Activated CD4-positive, alpha-beta memory T cell treated with anti-CD3 and anti-CD28 coated beads, Interleukin-2, amount 10 ng/mL, durations not matched to agents 7 days and 5 days (primary cell): ENCODE measurements around the gene EML4. TPM values are rescaled to one million over a fixed set of nuclear protein-coding genes. Genes with fewer than 3 reads are reported as not detected.
"Not testable (repeated sequence)": the region's sequence is repeated elsewhere in the genome, so short reads cannot be mapped to it uniquely, and the experiment has no call there.

Experiments
- CTCF ChIA-PET: fragments of 350-600 bp; sonication (Branson Sonifier 250); formaldehyde crosslinking; loops from one replicate; lab custom pipeline; 2021; ENCODE audit warnings: antibody characterized with exemption, inconsistent platforms; lab: Charles Lee
- POLR2A ChIA-PET: fragments of 350-600 bp; sonication (Branson Sonifier 250); formaldehyde crosslinking; loops from one replicate; lab custom pipeline; 2021; ENCODE audit warnings: antibody characterized with exemption; lab: Charles Lee
- DNase-seq: peaks from one replicate; pipeline ENCODE4 v3.0.0-alpha.2; 2020
- H3K27ac Mint-ChIP-seq: one replicate; pipeline ENCODE4 v1.8.0; 2021; ENCODE audit warnings: mild to moderate bottlenecking, mixed read lengths
- H3K27me3 Mint-ChIP-seq: one replicate; pipeline ENCODE4 v1.8.0; 2021; ENCODE audit warnings: mixed read lengths
- H3K36me3 Mint-ChIP-seq: one replicate; pipeline ENCODE4 v1.8.0; 2021; ENCODE audit warnings: low read depth, mixed read lengths
- H3K4me1 Mint-ChIP-seq: one replicate; pipeline ENCODE4 v1.8.0; 2021; ENCODE audit warnings: mixed read lengths
- H3K4me3 Mint-ChIP-seq: one replicate; pipeline ENCODE4 v1.8.0; 2021; ENCODE audit warnings: mild to moderate bottlenecking, mixed read lengths
- H3K9me3 Mint-ChIP-seq: one replicate; pipeline ENCODE4 v1.8.0; 2021; ENCODE audit warnings: mixed read lengths
- total RNA-seq, 2 experiments: library from RNA; stranded (reverse); gene quantifications; one replicate each; pipeline ENCODE4 v1.2.3, GENCODE V29; 2021

The EML4 gene
- total RNA-seq, 2 experiments from 2014 or later: 130 to 133 TPM

DNA sequence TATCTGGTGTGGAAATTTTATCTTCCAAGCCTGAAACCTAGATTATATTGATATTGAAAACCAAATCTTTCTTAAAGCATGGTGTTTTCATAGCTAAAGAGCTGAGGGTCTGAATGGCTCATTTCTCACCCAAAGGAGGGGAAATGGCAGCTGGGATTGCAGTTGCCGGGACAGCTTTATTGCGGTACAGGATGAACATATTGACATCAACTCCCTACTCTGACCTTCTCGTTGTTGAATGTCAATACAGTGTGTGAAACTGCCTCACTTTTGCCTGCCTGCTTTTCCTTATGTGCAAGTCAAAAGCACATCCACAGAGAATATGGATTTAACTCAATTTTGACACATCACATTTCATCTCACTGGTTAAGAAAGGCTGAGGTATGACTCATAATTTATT, 195.5 kb downstream of the EML4 start:
- Mint-ChIP-seq H3K4me1 (peaks cover 19% of the 10 kb centered on the region), H3K4me3 (no peak overlapping the region), H3K27ac (no peak overlapping the region), H3K9me3 (no peaks in the 10 kb centered on the region), H3K36me3 (no peaks in the 10 kb centered on the region), H3K27me3 (peaks cover 6% of the 10 kb centered on the region)
- ChIA-PET CTCF (interaction anchor here (0.9 kb wide), 1 partner anchor 13 kb away, joined by 3 read pairs; no protein-coding TSS in a partner anchor), POLR2A (interaction anchor here (1.1 kb wide), 1 partner anchor 9 kb away, joined by 3 read pairs; no protein-coding TSS in a partner anchor)
- no peak for DNase-seq

GRCh38 chr2:42366411-42366810, 197.3 kb downstream of the EML4 start:
- no peak overlapping the region for H3K4me3 Mint-ChIP-seq
- no peak for DNase-seq
- H3K9me3 Mint-ChIP-seq: no peaks in the 10 kb centered on the region
- no peak overlapping the region for H3K27ac Mint-ChIP-seq
- H3K27me3 Mint-ChIP-seq: peaks cover 6% of the 10 kb centered on the region
- H3K4me1 Mint-ChIP-seq: peaks cover 11% of the 10 kb centered on the region
- no peaks in the 10 kb centered on the region for H3K36me3 Mint-ChIP-seq
- CTCF ChIA-PET: no interaction called here
- POLR2A ChIA-PET: no interaction called here

- ChIA-PET POLR2A (no interaction called here), CTCF (interaction anchor here (1.1 kb wide), 1 partner anchor 26 kb away, joined by 3 read pairs; no protein-coding TSS in a partner anchor)
- no peaks in the 10 kb centered on the region for H3K36me3 Mint-ChIP-seq
- no peak overlapping the region for H3K4me3 Mint-ChIP-seq
- H3K9me3 Mint-ChIP-seq: no peaks in the 10 kb centered on the region
- DNase-seq: no peak
- no peak overlapping the region for H3K27ac Mint-ChIP-seq
- peaks cover 7% of the 10 kb centered on the region for H3K4me1 Mint-ChIP-seq
- H3K27me3 Mint-ChIP-seq: peaks cover 6% of the 10 kb centered on the region
Measured at GRCh38 chr2:42367835-42368234, 198.7 kb downstream of the EML4 start.

DNA sequence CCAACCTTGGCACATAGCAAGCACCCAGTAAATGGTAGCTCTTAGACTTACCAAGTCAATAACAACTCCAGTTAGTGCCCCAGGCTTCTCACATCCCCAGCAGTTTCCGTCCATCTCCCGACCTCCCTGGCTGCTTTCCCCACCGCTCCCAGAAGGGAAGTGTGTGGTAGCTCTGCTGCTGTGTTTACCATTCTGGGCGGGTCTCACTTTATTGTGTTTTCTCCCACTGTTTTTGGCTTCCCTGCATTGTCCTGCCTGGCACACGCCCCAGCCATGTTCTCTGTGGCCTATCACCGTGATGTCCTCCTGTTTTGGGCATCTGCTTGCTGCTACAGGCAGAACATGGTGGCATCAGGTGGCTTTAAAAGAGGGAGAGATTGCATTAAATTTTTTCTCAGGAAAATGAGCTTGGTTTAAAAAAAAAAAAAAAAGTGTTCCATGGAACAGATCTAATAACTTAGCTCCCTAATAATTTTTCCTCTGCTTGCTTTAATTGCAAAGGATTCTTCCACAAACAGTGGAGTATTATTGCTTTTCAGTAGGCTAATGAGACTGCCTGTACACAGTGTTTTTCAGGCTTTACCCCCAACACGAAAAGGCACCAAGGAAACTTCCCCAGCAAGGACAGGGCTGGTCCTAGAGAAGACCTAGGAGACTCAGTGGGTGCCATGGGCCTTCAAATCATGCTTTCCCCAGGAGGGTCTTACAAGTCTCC, 199.8 kb downstream of the EML4 start:
- CTCF ChIA-PET: no interaction called here
- POLR2A ChIA-PET: interaction anchor here (1.0 kb wide), 1 partner anchor 9 kb away, joined by 3 read pairs; no protein-coding TSS in a partner anchor
- peaks cover 4% of the 10 kb centered on the region for H3K27me3 Mint-ChIP-seq
- H3K9me3 Mint-ChIP-seq: no peaks in the 10 kb centered on the region
- no peaks in the 10 kb centered on the region for H3K36me3 Mint-ChIP-seq
- H3K27ac Mint-ChIP-seq: no peak overlapping the region
- DNase-seq: no peak
- H3K4me3 Mint-ChIP-seq: no peak overlapping the region
- H3K4me1 Mint-ChIP-seq: peaks cover 10% of the 10 kb centered on the region

DNA sequence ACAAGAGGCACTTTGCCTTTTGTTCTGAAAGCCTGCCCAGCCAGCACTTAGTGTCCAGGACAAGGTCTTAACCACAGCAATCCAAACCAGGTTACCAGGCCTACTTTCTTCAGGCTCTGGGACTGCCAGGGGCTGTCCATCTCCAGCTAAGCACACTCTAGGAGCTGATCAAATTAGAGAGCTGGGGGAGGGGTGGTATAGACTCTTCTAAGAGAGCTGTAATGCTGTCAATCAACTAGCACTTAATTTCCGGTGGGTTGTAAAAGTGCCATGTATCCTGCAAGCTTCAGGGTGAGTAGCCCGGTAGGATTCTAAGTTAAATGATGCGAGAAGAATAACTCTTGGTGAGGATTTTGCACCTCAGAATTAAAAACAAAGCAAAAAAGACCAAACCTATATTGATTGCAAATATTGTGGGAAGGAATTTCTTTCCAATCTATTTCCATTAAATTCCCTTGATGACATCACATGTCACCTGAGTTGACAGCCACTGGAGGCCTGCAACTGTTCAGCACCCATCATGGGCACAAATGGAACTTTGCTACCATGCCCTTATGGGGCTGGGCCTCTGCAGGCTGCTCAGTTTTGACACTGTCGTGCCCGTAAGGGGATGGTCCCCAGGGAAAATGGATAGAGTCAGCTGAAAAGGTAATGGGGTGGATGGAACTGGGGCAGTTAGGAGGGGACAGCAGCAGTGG, 200.5 kb downstream of the EML4 start:
- H3K27ac Mint-ChIP-seq: no peak overlapping the region
- POLR2A ChIA-PET: interaction anchor here (1.0 kb wide), 1 partner anchor 10 kb away, joined by 3 read pairs; no protein-coding TSS in a partner anchor
- H3K4me1 Mint-ChIP-seq: peaks cover 10% of the 10 kb centered on the region
- no peaks in the 10 kb centered on the region for H3K9me3 Mint-ChIP-seq
- H3K36me3 Mint-ChIP-seq: no peaks in the 10 kb centered on the region
- DNase-seq: no peak
- CTCF ChIA-PET: no interaction called here
- H3K4me3 Mint-ChIP-seq: no peak overlapping the region
- peaks cover 4% of the 10 kb centered on the region for H3K27me3 Mint-ChIP-seq

DNA sequence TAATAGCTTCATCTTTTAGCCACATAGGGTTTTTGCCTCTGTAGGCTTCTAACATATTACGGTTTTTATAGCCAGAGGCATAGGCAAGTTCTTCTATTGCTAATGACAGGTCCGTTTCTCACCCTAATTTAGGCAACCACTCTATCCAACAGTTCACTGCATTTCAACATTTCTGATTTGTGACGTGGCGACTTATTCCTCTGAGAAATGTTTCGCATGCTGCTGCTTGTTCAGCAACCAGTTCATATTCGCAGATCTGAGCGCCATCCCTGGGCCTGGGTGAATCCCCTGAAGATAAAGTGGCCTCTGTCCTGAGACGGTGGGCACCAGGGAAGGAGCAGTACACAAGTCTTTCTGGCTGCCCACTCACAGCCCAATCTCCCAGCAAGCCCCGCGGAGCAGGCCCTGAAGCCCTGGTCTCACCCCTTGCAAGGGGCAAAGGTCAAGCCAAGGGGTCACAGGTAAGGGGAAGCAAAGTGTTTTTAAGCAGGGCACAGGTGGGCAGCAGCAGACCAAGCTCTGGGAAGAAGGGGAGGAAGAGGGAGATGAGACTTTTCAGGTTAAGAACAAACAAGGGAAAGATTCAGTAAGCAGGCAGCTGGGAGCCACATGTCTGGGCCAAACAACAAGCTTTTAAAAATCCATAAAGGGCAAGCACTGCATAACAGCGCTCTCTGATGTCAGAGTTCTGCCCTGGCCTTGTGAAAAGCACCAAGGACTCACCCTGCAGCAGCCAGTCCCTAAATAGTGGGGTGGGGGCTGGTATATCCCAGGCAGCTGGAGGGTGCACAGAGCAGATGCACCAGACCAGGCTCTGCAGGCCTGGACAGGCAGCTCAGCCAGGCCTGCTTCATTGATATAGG, 202.7 kb downstream of the EML4 start:
- CTCF ChIA-PET: interaction anchor here (0.7 to 1.1 kb wide), 3 partner anchors 14 to 186 kb away, joined by 3 to 4 read pairs (median 3); no protein-coding TSS in a partner anchor
- Mint-ChIP-seq H3K36me3 (no peaks in the 10 kb centered on the region), H3K4me1 (peaks cover 10% of the 10 kb centered on the region), H3K9me3 (no peaks in the 10 kb centered on the region), H3K4me3 (no peak overlapping the region), H3K27me3 (no peaks in the 10 kb centered on the region), H3K27ac (no peak overlapping the region)
- no peak for DNase-seq
- POLR2A ChIA-PET: interaction anchor here (1.1 kb wide), 1 partner anchor 10 kb away, joined by 3 read pairs; no protein-coding TSS in a partner anchor

GRCh38 chr2:42372474-42373200, 203.5 kb downstream of the EML4 start:
- H3K27me3 Mint-ChIP-seq: no peaks in the 10 kb centered on the region
- H3K9me3 Mint-ChIP-seq: no peaks in the 10 kb centered on the region
- CTCF ChIA-PET: interaction anchor here (1.4 kb wide), 1 partner anchor 11 kb away, joined by 4 read pairs; no protein-coding TSS in a partner anchor
- H3K4me3 Mint-ChIP-seq: no peak overlapping the region
- POLR2A ChIA-PET: interaction anchor here (1.1 kb wide), 2 partner anchors 9 to 11 kb away, joined by 3 read pairs; no protein-coding TSS in a partner anchor
- no peak for DNase-seq
- no peak overlapping the region for H3K27ac Mint-ChIP-seq
- no peaks in the 10 kb centered on the region for H3K36me3 Mint-ChIP-seq
- H3K4me1 Mint-ChIP-seq: peaks cover 9% of the 10 kb centered on the region

- CTCF ChIA-PET: interaction anchor here (1.4 kb wide), 1 partner anchor 12 kb away, joined by 3 read pairs; no protein-coding TSS in a partner anchor
- no peak overlapping the region for H3K27ac Mint-ChIP-seq
- POLR2A ChIA-PET: no interaction called here
Measured at GRCh38 chr2:42376758-42377157, 207.6 kb downstream of the EML4 start.

GRCh38 chr2:42378415-42378814, 209.3 kb downstream of the EML4 start:
- Mint-ChIP-seq H3K9me3 (no peaks in the 10 kb centered on the region), H3K4me1 (peaks cover 2% of the 10 kb centered on the region), H3K27ac (no peak overlapping the region), H3K27me3 (peaks cover 3% of the 10 kb centered on the region), H3K4me3 (no peak overlapping the region), H3K36me3 (no peaks in the 10 kb centered on the region)
- no peak for DNase-seq
- ChIA-PET POLR2A (no interaction called here), CTCF (interaction anchor here (1.6 kb wide), 1 partner anchor 9 kb away, joined by 7 read pairs; no protein-coding TSS in a partner anchor)

More at GRCh38 chr2:42376758-42377157, 207.6 kb downstream of the EML4 start:
- Mint-ChIP-seq H3K36me3 (no peaks in the 10 kb centered on the region), H3K4me1 (peaks cover 8% of the 10 kb centered on the region), H3K27me3 (peaks cover 3% of the 10 kb centered on the region), H3K9me3 (no peaks in the 10 kb centered on the region), H3K4me3 (no peak overlapping the region)
- DNase-seq: no peak

DNA sequence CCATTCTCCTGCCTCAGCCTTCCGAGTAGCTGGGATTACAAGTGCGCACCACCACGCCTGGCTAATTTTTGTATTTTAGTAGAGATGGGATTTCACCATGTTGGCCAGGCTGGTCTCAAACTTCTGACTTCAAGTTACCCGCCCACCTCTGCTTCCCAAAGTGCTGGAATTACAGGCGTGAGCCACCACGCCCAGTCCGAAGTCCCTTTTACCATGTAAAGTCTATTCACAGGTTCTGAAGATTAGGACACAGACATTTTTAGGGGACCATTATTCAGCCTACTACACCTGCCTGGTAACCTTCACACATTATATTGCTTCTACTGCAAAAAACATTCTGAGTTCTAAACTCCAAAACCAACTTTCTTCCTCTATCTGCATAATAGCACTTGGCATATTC, 210.9 kb downstream of the EML4 start:
- H3K4me3 Mint-ChIP-seq, H3K27me3 Mint-ChIP-seq, H3K36me3 Mint-ChIP-seq, H3K4me1 Mint-ChIP-seq, H3K27ac Mint-ChIP-seq, H3K9me3 Mint-ChIP-seq, DNase-seq, CTCF ChIA-PET, POLR2A ChIA-PET: not testable (repeated sequence)

- H3K27me3 Mint-ChIP-seq: peaks cover 3% of the 10 kb centered on the region
- H3K36me3 Mint-ChIP-seq: no peaks in the 10 kb centered on the region
- H3K27ac Mint-ChIP-seq: no peak overlapping the region
- H3K4me1 Mint-ChIP-seq: no peaks in the 10 kb centered on the region
- H3K9me3 Mint-ChIP-seq: no peaks in the 10 kb centered on the region
- ChIA-PET CTCF (no interaction called here), POLR2A (no interaction called here)
- no peak for DNase-seq
- no peak overlapping the region for H3K4me3 Mint-ChIP-seq
Measured at GRCh38 chr2:42382144-42382543, 213.0 kb downstream of the EML4 start.
